ENCODE measurements around the gene ZC3H7B. TPM values are rescaled to one million over a fixed set of nuclear protein-coding genes. Genes with fewer than 3 reads are reported as not detected.

The ZC3H7B gene
- total RNA-seq, 1 donor from 2014 or later, result 84.3 TPM

DNA sequence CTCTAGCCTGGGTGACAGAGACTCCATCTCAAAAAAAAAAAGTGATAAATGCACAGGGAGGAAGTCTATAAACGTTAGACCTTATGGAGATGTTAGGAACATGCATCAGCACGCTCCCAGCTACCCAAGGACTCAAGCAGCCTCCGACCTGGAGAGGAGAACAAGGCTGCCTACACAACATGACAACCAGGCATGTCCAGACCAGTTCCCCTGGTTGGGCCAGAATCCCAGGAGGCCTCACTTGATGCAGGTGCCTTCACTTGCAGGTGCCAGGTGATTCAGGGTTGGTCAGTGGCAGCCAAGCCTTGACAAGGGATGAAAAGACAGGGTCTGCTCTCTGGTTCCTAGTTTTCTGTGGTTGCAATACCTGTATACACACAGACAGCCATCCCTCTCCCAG, 21.3 kb upstream of the ZC3H7B start:
- Mint-ChIP-seq H3K9me3 (no peaks in the 10 kb centered on the region), H3K27me3 (ENCODE audit: low read depth) (no peaks in the 10 kb centered on the region), H3K36me3 (ENCODE audit: low read depth) (peaks cover 19% of the 10 kb centered on the region), H3K4me3 (no peak overlapping the region), H3K4me1 (peaks cover 16% of the 10 kb centered on the region), H3K27ac (ENCODE audit: unreplicated experiment) (no peak overlapping the region)
- DNase-seq (ENCODE audit: low read depth, low spot score), result no peak
- TF ChIP-seq, protein P1, sequence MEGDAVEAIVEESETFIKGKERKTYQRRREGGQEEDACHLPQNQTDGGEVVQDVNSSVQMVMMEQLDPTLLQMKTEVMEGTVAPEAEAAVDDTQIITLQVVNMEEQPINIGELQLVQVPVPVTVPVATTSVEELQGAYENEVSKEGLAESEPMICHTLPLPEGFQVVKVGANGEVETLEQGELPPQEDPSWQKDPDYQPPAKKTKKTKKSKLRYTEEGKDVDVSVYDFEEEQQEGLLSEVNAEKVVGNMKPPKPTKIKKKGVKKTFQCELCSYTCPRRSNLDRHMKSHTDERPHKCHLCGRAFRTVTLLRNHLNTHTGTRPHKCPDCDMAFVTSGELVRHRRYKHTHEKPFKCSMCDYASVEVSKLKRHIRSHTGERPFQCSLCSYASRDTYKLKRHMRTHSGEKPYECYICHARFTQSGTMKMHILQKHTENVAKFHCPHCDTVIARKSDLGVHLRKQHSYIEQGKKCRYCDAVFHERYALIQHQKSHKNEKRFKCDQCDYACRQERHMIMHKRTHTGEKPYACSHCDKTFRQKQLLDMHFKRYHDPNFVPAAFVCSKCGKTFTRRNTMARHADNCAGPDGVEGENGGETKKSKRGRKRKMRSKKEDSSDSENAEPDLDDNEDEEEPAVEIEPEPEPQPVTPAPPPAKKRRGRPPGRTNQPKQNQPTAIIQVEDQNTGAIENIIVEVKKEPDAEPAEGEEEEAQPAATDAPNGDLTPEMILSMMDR (conservative IDR thresholded peaks at IDR 0.05), result no peak

DNA sequence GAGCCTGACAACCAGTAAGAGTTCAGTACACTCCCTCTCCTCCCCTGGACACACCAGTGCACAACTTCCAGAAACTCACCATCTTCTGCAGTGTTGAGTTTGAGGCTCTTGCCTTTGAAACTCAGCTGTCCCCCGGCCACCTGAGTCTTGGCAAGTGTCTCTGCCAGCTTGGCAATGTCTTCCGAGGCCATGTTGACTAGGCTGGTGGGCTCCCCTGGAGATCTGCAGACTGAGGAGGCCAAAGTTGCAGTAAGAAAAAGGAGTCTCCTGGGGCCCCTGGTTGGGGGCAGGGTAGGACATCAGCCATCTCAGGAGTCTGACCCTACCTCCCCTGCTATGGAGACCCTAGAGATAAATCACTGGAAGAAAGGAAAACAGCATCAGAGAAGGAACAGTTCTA, 20.5 kb upstream of the ZC3H7B start:
- Mint-ChIP-seq H3K9me3 (no peaks in the 10 kb centered on the region), H3K4me1 (peaks cover 19% of the 10 kb centered on the region), H3K27ac (ENCODE audit: unreplicated experiment) (no peak overlapping the region), H3K27me3 (ENCODE audit: low read depth) (no peaks in the 10 kb centered on the region), H3K36me3 (ENCODE audit: low read depth) (peaks cover 19% of the 10 kb centered on the region), H3K4me3 (no peak overlapping the region)
- DNase-seq (ENCODE audit: low read depth, low spot score), result no peak
- TF ChIP-seq, protein P1 (conservative IDR thresholded peaks at IDR 0.05), result no peak

DNA sequence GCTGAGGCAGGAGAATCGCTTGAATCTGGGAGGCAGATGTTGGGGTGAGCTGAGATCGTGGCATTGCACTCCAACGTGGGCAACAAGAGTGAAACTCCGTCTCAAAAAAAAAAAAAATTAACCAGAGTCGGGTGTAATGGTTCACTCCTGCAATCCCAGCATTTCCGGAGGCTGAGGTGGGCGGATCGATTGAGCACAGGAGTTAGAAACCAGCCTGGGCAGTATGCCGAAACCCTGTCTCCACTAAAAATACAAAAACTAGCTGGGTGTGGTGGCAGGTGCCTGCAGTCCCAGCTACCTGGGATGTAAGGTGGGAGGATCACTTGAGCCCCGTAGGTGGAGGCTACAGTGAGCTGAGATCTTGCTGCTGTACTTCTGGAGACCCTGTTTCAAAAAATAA, 16.9 kb upstream of the ZC3H7B start:
- H3K36me3 Mint-ChIP-seq (ENCODE audit: low read depth), result peaks cover 10% of the 10 kb centered on the region

DNA sequence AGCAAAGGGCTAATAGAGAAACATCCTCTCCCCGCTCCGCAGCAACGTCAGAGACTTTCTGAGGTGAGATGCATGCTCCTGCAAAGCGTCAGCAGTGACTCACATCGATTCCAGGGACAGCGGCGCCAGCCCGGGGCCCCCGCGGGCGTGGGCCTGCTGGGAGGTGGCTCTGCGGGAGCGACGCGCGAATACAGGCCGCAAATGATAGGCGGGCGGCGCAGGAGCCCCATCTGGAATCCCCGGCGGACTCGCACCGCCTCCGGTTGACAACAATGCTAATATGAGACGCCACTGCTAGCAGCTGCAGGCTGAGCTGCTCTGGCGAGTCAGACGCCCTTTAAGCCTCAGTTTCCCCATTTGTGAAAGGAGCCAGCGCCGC, 15.9 kb upstream of the ZC3H7B start:
- Mint-ChIP-seq H3K4me3 (peak overlapping the region; percentile 98), H3K27me3 (ENCODE audit: low read depth) (no peaks in the 10 kb centered on the region), H3K27ac (ENCODE audit: unreplicated experiment) (peak overlapping the region; percentile 62), H3K9me3 (no peaks in the 10 kb centered on the region), H3K36me3 (ENCODE audit: low read depth) (peaks cover 10% of the 10 kb centered on the region), H3K4me1 (peaks cover 33% of the 10 kb centered on the region)
- TF ChIP-seq, protein P1 (conservative IDR thresholded peaks at IDR 0.05), result no peak
- DNase-seq (ENCODE audit: low read depth, low spot score), result no peak

More for the DNA sequence above, 16.9 kb upstream of the ZC3H7B start:
- Mint-ChIP-seq H3K27me3 (ENCODE audit: low read depth) (no peaks in the 10 kb centered on the region), H3K9me3 (no peaks in the 10 kb centered on the region), H3K4me3 (peak overlapping the region; percentile 98), H3K4me1 (peaks cover 33% of the 10 kb centered on the region), H3K27ac (ENCODE audit: unreplicated experiment) (no peak overlapping the region)
- DNase-seq (ENCODE audit: low read depth, low spot score), result no peak
- TF ChIP-seq, protein P1 (conservative IDR thresholded peaks at IDR 0.05), result no peak

DNA sequence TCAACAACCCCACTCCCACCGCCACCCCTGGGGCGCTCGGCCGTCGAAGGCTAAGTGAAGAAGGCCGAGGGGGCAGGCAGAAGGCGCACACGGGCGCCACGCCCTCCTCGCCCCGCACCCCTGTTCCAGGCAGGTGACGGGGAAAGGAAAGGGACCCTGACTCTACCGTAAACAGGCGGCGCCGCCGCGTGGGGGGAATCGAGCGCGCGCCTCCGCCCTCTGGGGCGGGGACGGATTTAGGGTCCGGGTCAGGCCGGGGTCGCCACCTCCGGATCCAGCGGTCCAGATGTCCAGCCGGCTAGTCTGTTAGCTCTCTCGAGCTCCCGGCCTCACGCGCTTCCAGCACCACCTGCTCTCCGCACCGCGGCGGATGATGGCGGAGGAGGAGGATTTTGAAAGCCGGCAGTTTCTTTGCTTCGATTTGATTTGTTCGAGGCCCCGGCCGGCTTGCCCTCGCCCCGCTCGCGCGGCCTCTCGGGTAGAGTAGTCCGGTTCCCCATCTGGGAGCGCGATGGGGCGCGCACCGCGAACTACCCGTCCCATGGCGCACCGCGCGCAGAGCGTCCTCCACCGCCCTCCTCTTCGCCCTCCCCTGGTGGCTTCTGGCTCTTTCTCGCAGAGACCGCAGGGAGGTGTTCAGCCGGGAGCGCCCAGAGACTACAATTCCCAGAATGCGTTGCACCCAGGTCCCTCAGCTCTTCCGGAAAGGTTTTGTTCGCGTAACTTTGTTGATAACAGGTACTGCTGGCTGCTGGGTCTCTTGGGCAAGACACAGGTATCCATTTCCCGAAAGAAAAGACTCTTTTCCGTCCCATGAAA, 15.3 kb upstream of the ZC3H7B start, which contains the start of gene RANGAP1:
Gene RANGAP1, minus strand, starts transcription at position 368 of the 819 bp plus-strand sequence. CDS start 5,143 bp downstream, outside the sequence.
- H3K4me3 Mint-ChIP-seq, result peak within 1 kb of the TSS; percentile 98
- TF ChIP-seq, protein P1 (conservative IDR thresholded peaks at IDR 0.05), result peak; percentile 30
- H3K9me3 Mint-ChIP-seq, result no peaks in the 10 kb centered on the region
- peak within 1 kb of the TSS; percentile 73 for H3K27ac Mint-ChIP-seq (ENCODE audit: unreplicated experiment)
- DNase-seq (ENCODE audit: low read depth, low spot score), result peak; percentile 95
- peaks cover 7% of the 10 kb centered on the region for H3K36me3 Mint-ChIP-seq (ENCODE audit: low read depth)
- H3K27me3 Mint-ChIP-seq (ENCODE audit: low read depth), result no peaks in the 10 kb centered on the region
- H3K4me1 Mint-ChIP-seq, result peaks cover 33% of the 10 kb centered on the region
